NB4 (cell line): ENCODE data around the gene IL15RA.

Experiments used
- CTCF ChIP-seq: IDR thresholded peaks from one replicate; pipeline ENCODE4 v1.5.1; 2012; ENCODE audit warnings: low read depth, low read length
- POLR2A ChIP-seq: IDR thresholded peaks from 2 replicates; pipeline ENCODE4 v1.6.1; 2011; ENCODE audit warnings: mild to moderate bottlenecking; ENCODE audit not compliant: insufficient read length; ENCODE audit errors: extremely low read depth

DNA sequence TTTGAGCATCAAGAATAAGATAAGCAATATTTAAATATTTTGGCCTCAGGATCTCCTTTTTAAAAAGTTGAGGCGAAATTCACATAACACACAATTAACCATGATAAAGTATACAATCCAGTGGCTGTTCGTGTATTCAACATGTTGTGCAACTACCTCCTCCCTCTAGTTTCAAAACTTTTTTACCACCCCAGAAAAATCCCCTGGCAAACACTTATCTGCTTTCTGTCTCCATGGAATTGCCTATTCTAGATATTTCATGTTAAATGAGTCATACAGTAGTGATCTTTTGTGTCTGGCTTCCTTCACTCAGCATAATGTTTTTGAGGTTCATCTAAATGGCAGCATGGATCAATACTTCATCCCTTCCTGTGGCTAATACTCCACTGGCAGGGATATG is 31.8 kb upstream of the IL15RA start:
- TF ChIP-seq POLR2A = no peak
- TF ChIP-seq CTCF = no peak
